ENCODE results near the gene DOCK4.

Gene DOCK4

DNA sequence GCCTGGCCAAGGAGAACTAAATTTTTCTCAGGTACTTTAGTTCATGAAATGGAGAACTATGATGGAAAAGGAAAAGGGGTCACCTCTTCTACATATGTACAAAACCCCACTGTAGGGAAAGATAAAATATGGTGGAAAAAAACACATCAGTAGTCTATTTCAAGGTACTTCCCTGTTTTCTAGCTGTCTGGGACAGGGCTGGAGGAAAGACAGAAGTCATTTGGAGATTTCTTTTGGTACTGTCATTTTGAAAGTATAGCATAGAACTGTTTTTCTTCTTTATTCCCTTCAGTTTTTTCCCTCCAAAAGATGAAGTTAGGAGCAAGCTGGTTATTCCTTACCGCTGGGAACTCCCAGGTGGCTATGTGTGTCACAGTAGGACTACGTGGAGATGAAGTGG lies 196.1 kb downstream of the DOCK4 start:
- peaks cover 7% of the 10 kb centered on the region for H3K4me1 ChIP-seq
- no peak for TF ChIP-seq CTCF (IDR thresholded peaks at IDR 0.05; ENCODE audit: low read depth, low read length)

DNA sequence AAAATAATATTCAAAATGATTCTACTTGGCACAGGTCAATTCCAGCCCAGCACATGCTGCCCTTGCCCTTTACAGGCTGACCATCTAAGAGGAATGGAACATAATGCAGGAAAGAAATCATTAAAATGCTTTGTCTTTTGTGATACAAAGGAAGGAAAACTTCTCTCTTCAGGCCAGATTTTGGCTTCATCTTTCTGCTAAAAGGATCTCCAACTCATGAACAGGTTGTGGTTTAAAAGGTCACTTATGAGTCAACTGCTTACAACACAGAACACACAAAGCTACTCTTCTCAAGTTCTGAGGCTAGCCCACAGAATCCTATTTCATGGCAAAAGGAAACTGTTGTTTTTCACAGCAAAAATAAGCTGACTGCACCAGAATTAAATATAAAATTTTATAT lies 197.1 kb downstream of the DOCK4 start:
- H3K27me3 ChIP-seq, result no peaks in the 10 kb centered on the region
- H3K4me1 ChIP-seq, result peaks cover 7% of the 10 kb centered on the region
- H3K9me3 ChIP-seq, result no peaks in the 10 kb centered on the region
- no peaks in the 10 kb centered on the region for H3K36me3 ChIP-seq
- TF ChIP-seq CTCF (IDR thresholded peaks at IDR 0.05; ENCODE audit: low read depth, low read length), result no peak
- no peak for DNase-seq
- no peak overlapping the region for H3K4me3 ChIP-seq (ENCODE audit: low read depth, low read length)

More for the DNA sequence above, 196.1 kb downstream of the DOCK4 start:
- no peak overlapping the region for H3K4me3 ChIP-seq (ENCODE audit: low read depth, low read length)
- H3K27me3 ChIP-seq, result no peaks in the 10 kb centered on the region
- H3K9me3 ChIP-seq, result no peaks in the 10 kb centered on the region
- no peaks in the 10 kb centered on the region for H3K36me3 ChIP-seq
- no peak for DNase-seq

DNA sequence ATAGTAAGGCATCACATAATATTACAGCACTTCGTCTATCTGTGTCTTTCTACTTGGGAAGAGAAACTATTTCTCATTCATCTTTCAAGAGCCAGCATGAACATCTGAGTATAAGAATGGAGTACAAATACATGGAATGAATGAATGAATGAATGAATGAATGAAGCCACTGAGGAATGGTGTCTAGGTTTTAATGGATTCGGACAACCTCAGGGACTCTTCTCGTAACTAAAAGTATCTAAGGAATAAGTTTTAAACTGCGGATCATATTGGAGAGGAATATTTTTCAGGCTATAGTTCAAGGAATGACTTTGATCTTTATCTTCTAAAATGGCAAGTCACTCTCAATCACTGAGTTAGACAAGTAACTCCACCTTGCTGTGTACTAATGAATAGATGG lies 199.0 kb downstream of the DOCK4 start:
- H3K4me1 ChIP-seq, result peaks cover 5% of the 10 kb centered on the region
- H3K4me3 ChIP-seq (ENCODE audit: low read depth, low read length), result no peak overlapping the region
- no peak for TF ChIP-seq CTCF (IDR thresholded peaks at IDR 0.05; ENCODE audit: low read depth, low read length)
- no peak for DNase-seq
- H3K36me3 ChIP-seq, result no peaks in the 10 kb centered on the region
- no peaks in the 10 kb centered on the region for H3K27me3 ChIP-seq
- H3K9me3 ChIP-seq, result no peaks in the 10 kb centered on the region

DNA sequence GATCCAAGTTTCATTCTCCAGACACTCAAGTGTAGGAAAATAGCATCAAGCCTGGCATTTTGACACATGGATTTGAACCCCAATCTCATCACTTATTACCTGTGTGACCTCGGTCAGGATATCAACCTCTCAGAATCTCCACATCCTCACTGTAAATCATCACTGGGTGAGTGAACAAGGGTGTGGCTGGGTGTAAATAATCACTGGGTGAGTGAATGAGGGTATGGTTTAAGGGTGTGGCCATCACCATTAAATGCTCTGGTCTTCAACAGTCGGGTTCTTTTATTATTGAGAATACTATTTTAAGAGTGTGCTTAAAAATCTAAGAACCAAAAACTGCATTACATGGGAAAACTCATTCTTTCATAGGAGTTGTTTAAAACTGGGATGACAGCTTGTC lies 200.1 kb downstream of the DOCK4 start:
- H3K36me3 ChIP-seq, result no peaks in the 10 kb centered on the region
- TF ChIP-seq CTCF (IDR thresholded peaks at IDR 0.05; ENCODE audit: low read depth, low read length), result no peak
- no peak for DNase-seq
- no peak overlapping the region for H3K4me3 ChIP-seq (ENCODE audit: low read depth, low read length)
- H3K9me3 ChIP-seq, result no peaks in the 10 kb centered on the region
- H3K27me3 ChIP-seq, result no peaks in the 10 kb centered on the region
- peaks cover 3% of the 10 kb centered on the region for H3K4me1 ChIP-seq

DNA sequence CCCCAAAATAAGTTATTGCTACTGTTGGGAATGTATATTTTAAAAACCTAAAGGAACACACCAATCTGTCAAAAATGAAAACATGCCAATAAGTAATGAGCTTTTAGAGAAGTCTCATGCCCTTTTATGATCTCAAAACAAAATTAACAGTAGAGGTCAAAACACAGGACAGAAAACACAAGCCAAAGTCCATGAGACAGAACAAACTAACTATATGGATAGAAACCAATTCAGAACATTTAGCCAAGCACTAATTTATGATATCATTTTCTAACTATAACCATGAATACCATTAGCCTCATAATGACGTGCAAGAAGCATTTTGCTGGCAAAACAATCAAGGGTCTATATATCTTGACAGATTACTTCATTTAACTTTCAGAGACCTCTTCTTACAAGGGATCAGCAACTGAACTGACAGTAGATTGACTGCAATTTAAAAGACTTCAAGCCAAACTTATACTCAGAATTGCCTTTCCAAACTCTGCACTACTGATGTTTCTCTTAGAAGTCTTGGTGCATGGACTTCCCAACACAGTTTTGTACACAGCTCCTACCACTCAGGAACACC lies 200.9 kb downstream of the DOCK4 start:
- Histone ChIP-seq H3K9me3 (no peaks in the 10 kb centered on the region), H3K27me3 (no peaks in the 10 kb centered on the region), H3K36me3 (no peaks in the 10 kb centered on the region), H3K4me3 (ENCODE audit: low read depth, low read length) (no peak overlapping the region), H3K4me1 (no peaks in the 10 kb centered on the region)
- DNase-seq, result no peak
- TF ChIP-seq CTCF (IDR thresholded peaks at IDR 0.05; ENCODE audit: low read depth, low read length), result no peak

GRCh38 chr7:112001091-112001826 lies 204.9 kb downstream of the DOCK4 start:
- no peaks in the 10 kb centered on the region for H3K9me3 ChIP-seq
- no peaks in the 10 kb centered on the region for H3K27me3 ChIP-seq
- no peak overlapping the region for H3K4me3 ChIP-seq (ENCODE audit: low read depth, low read length)
- DNase-seq, result no peak
- H3K36me3 ChIP-seq, result no peaks in the 10 kb centered on the region
- H3K4me1 ChIP-seq, result no peaks in the 10 kb centered on the region
- TF ChIP-seq CTCF (IDR thresholded peaks at IDR 0.05; ENCODE audit: low read depth, low read length), result no peak

Data from BE2C (cell line).